HG03520 (cell line): ENCODE results near the gene ACTG2.
"Not testable (repeated sequence)": the region's sequence is repeated elsewhere in the genome, so short reads cannot be mapped to it uniquely, and the experiment has no call there.

Experiments
- ATAC-seq: cut with Tn5 transposase; IDR thresholded peaks from one replicate; pipeline ENCODE4 v1.9.1; 2021; ENCODE audit warnings: mild to moderate bottlenecking, moderate library complexity; ENCODE audit not compliant: unreplicated experiment

The ACTG2 gene

GRCh38 chr2:73892631-73893329 is at the start of gene ACTG2:
Gene ACTG2, plus strand, starts transcription at chr2:73893008. Its CDS starts 8,304 bp downstream, at chr2:73901312.
- no peak for ATAC-seq

GRCh38 chr2:73844087-73844486 is 48.7 kb upstream of the ACTG2 start:
- ATAC-seq = no peak

- ATAC-seq = no peak
Observed at GRCh38 chr2:73850009-73850408, 42.8 kb upstream of the ACTG2 start.

GRCh38 chr2:73851274-73851673 is 41.5 kb upstream of the ACTG2 start:
- no peak for ATAC-seq

- ATAC-seq = no peak
Observed at GRCh38 chr2:73852020-73852419, 40.8 kb upstream of the ACTG2 start.

GRCh38 chr2:73855526-73855925 is 37.3 kb upstream of the ACTG2 start:
- no peak for ATAC-seq

GRCh38 chr2:73856214-73856613 is 36.6 kb upstream of the ACTG2 start:
- ATAC-seq = no peak

- ATAC-seq = no peak
Observed at GRCh38 chr2:73859721-73860586, 32.9 kb upstream of the ACTG2 start.

GRCh38 chr2:73862987-73863386 is 29.8 kb upstream of the ACTG2 start:
- ATAC-seq = no peak

GRCh38 chr2:73868204-73868978 is 24.4 kb upstream of the ACTG2 start:
- ATAC-seq = no peak

GRCh38 chr2:73870084-73870483 is 22.7 kb upstream of the ACTG2 start:
- ATAC-seq = no peak

GRCh38 chr2:73877071-73877802 is 15.6 kb upstream of the ACTG2 start:
- ATAC-seq = no peak

- ATAC-seq = not testable (repeated sequence)
Observed at GRCh38 chr2:73877984-73878383, 14.8 kb upstream of the ACTG2 start.

GRCh38 chr2:73885406-73885805 is 7.4 kb upstream of the ACTG2 start:
- no peak for ATAC-seq

GRCh38 chr2:73886357-73886756 is 6.5 kb upstream of the ACTG2 start:
- ATAC-seq = no peak

GRCh38 chr2:73887596-73888353 is 5.0 kb upstream of the ACTG2 start:
- not testable (repeated sequence) for ATAC-seq

- no peak for ATAC-seq
Observed at GRCh38 chr2:73888388-73888787, 4.4 kb upstream of the ACTG2 start.

- no peak for ATAC-seq
Observed at GRCh38 chr2:73889206-73889605, 3.6 kb upstream of the ACTG2 start.

- ATAC-seq = no peak
Observed at GRCh38 chr2:73890301-73891092, 2.3 kb upstream of the ACTG2 start.
